K562 (cell line): ENCODE results near the gene ZNF689. TPM values are rescaled to one million over a fixed set of nuclear protein-coding genes. Genes with fewer than 3 reads are reported as not detected.

ENCODE experiments used
- ARID2 ChIP-seq: fragments of 450-650 bp; IDR thresholded peaks from 2 replicates; pipeline ENCODE4 v1.6.1; 2017; ENCODE audit warnings: antibody characterized with exemption, mild to moderate bottlenecking
- BACH1 ChIP-seq: fragments of 200-800 bp; sonication (Bioruptor generic); IDR thresholded peaks from 2 replicates; pipeline ENCODE4 v1.6.1; 2016; ENCODE audit warnings: missing genetic modification characterization, missing compliant biosample characterization
- CCAR2 ChIP-seq: fragments of 200-400 bp; formaldehyde crosslinking; IDR thresholded peaks from 2 replicates; pipeline ENCODE4 v1.6.1; 2017; ENCODE audit warnings: mild to moderate bottlenecking, low read depth, low read length
- CREB1 ChIP-seq, 2 experiments: sonication (generic) in 1 of 2; formaldehyde crosslinking in 1 of 2; IDR thresholded peaks; 2 replicates each; pipeline versions ENCODE4 v1.6.1 to v1.8.0; 2012 to 2022; ENCODE audit warnings: inconsistent platforms in 1 of 2, mild to moderate bottlenecking in 1 of 2, missing genetic modification reagents in 1 of 2, moderate library complexity in 1 of 2
- ELF1 ChIP-seq: fragments of 200-800 bp; sonication (Bioruptor generic); IDR thresholded peaks from 2 replicates; pipeline ENCODE4 v1.6.1; 2016; ENCODE audit warnings: missing genetic modification characterization, missing compliant biosample characterization
- HDAC3 ChIP-seq: fragments of 450-650 bp; IDR thresholded peaks from 2 replicates; pipeline ENCODE4 v1.6.1; 2018; ENCODE audit warnings: borderline replicate concordance, mild to moderate bottlenecking, moderate library complexity; ENCODE audit not compliant: partially characterized antibody
- HDGF ChIP-seq: fragments of 450-650 bp; IDR thresholded peaks from 2 replicates; pipeline ENCODE4 v1.6.1; 2016
- LCOR ChIP-seq: sonication (generic); formaldehyde crosslinking; IDR thresholded peaks from 2 replicates; pipeline ENCODE4 v1.8.0; 2022; ENCODE audit warnings: mild to moderate bottlenecking, missing genetic modification reagents
- MCM7 ChIP-seq, 2 experiments: fragments of 450-650 bp; IDR thresholded peaks; 2 replicates each; pipeline ENCODE4 v1.6.1; 2016 to 2018
- MTA2 ChIP-seq: fragments of 450-650 bp; IDR thresholded peaks from 2 replicates; pipeline ENCODE4 v1.6.1; 2016; ENCODE audit warnings: low read depth
- MYC ChIP-seq, 2 experiments: fragments of 250-450 bp in 1 of 2; sonication (Bioruptor Pico) in 1 of 2; IDR thresholded peaks; 2 replicates each; pipeline versions ENCODE4 v1.5.1 to v1.6.1; 2012 to 2021; ENCODE audit warnings: low read depth in 2 of 2, borderline replicate concordance in 1 of 2, improper control_type of control experiment in 1 of 2, low read length in 1 of 2, mild to moderate bottlenecking in 1 of 2, moderate library complexity in 1 of 2
- NFE2 ChIP-seq: IDR thresholded peaks from 2 replicates; pipeline ENCODE4 v1.6.1; 2014; ENCODE audit warnings: antibody characterized with exemption, low read depth
- POLR2AphosphoS2 ChIP-seq: IDR thresholded peaks from 2 replicates; pipeline ENCODE4 v1.6.1; 2012; ENCODE audit warnings: low read length, improper control_type of control experiment
- RERE ChIP-seq: sonication (generic); formaldehyde crosslinking; IDR thresholded peaks from 2 replicates; pipeline ENCODE4 v1.8.0; 2023; ENCODE audit warnings: missing genetic modification reagents, mild to moderate bottlenecking, borderline replicate concordance
- SREBF1 ChIP-seq: fragments of 150-350 bp; IDR thresholded peaks from 2 replicates; pipeline ENCODE4 v1.6.1; 2014; ENCODE audit warnings: antibody characterized with exemption, low read depth, low read length, borderline replicate concordance
- TARDBP ChIP-seq: fragments of 450-650 bp; IDR thresholded peaks from 2 replicates; pipeline ENCODE4 v1.6.1; 2016
- ZNF121 ChIP-seq: sonication (generic); formaldehyde crosslinking; conservative IDR thresholded peaks from 2 replicates; pipeline ENCODE4 v1.8.0; 2022; ENCODE audit warnings: missing genetic modification reagents
- ZNF217 ChIP-seq: sonication (generic); formaldehyde crosslinking; IDR thresholded peaks from 2 replicates; pipeline ENCODE4 v1.8.0; 2022; ENCODE audit warnings: mild to moderate bottlenecking, missing genetic modification reagents
- ZNF324 ChIP-seq: fragments of 250-450 bp; sonication (Bioruptor Pico); IDR thresholded peaks from 2 replicates; pipeline ENCODE4 v1.4.0; 2020; ENCODE audit warnings: mild to moderate bottlenecking
- ZNF707 ChIP-seq: fragments of 250-450 bp; sonication (Bioruptor Pico); conservative IDR thresholded peaks from 2 replicates; pipeline ENCODE4 v1.8.0; 2022; ENCODE audit warnings: inconsistent platforms, mild to moderate bottlenecking, moderate library complexity
- polyA plus RNA-seq, 8 experiments: library from polyadenylated mRNA; depleted of rRNA in 4 of 8; stranded (reverse) in 5 of 8; unstranded in 3 of 8; fragments of >200 nt; fragmentation: Nextera tagmentation in 2 of 8; fragmentation: Illumina TruSeq in 1 of 8; extraction: Ambion mirVana in 2 of 8; extraction: Trizol in 1 of 8; gene quantifications; 2 replicates each; pipeline versions ENCODE4 v1.2.1 to v1.2.3, GENCODE V29; 2011 to 2014; ENCODE audit warnings: inconsistent platforms in 1 of 8, missing spikeins in 1 of 8
- total RNA-seq, 7 experiments: library from RNA; depleted of rRNA in 6 of 7; stranded (reverse); fragments of >200 nt in 6 of 7; fragmentation: Illumina TruSeq in 2 of 7; extraction: Trizol in 2 of 7; gene quantifications; 2 replicates each; pipeline versions ENCODE4 v1.2.1 to v1.2.3, GENCODE V29; 2011 to 2021; ENCODE audit warnings: low replicate concordance in 1 of 7
- TF ChIP-seq, protein P1 (sequence below): fragments of 450-650 bp; IDR thresholded peaks from 2 replicates; pipeline ENCODE4 v1.6.1; 2017; ENCODE audit warnings: mild to moderate bottlenecking, moderate library complexity
- TF ChIP-seq, protein P2 (sequence below): fragments of 250-450 bp; sonication (Bioruptor Pico); IDR thresholded peaks from 2 replicates; pipeline ENCODE4 v1.8.0; 2021; ENCODE audit warnings: mild to moderate bottlenecking, moderate library complexity

Gene ZNF689
- total and polyA plus RNA-seq, 9 of the 15 experiments (the other 6 are each of a cell fraction or from before 2014, with no cell fraction given): 5.4 to 15.4 (median 10.8) TPM

DNA sequence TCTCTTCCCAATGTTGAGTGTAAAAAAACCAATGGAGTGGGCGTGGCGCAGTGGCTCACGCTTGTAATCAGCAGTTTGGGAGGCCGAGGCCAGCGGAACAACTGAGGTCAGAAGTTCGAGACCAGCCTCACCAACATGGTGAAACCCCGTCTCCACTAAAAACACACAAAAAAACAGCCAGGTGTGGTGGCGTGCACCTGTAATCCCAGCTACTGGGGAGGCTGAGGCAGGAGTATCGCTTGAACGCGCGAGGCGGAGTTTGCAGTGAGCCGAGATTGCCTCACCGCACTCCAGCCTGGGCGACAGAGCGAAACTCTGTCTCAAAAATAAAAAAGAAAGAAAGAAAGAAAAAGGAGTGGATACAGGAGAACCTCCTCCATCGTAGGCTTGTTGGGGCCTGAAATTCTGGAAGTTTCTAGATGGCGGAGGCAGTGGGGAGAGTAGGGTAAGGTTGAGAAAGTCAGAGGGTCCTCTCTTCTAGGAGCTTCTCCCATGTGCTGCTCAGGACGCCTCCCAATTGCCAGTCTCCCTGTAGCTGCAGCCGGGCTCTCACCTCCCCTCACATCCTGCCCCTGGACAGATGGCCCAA lies 51.3 kb downstream of the ZNF689 start (continued):
- TF ChIP-seq SREBF1: no peak
- no peak for TF ChIP-seq CREB1 (IDR thresholded peaks at IDR 0.05)
- TF ChIP-seq CREB1 (CRISPR knock-in tag; IDR thresholded peaks at IDR 0.05): 0 out of 2 replicates have a peak, but pooled peaks have one; percentile 34
- TF ChIP-seq ZNF121 (CRISPR knock-in tag): no peak
- TF ChIP-seq CCAR2: no peak
- no peak for TF ChIP-seq NFE2
- TF ChIP-seq MYC (IDR thresholded peaks at IDR 0.05; ENCODE audit: low read depth, low read length): no peak
- no peak for TF ChIP-seq MYC (CRISPR knock-in tag; IDR thresholded peaks at IDR 0.05; ENCODE audit: borderline replicate concordance, low read depth)
- TF ChIP-seq RERE (CRISPR knock-in tag): no peak
- TF ChIP-seq ZNF217 (CRISPR knock-in tag): no peak
- no peak for TF ChIP-seq ZNF707 (CRISPR knock-in tag)
- no peak for TF ChIP-seq MCM7 (IDR thresholded peaks at IDR 0.05)
- TF ChIP-seq, protein P1, sequence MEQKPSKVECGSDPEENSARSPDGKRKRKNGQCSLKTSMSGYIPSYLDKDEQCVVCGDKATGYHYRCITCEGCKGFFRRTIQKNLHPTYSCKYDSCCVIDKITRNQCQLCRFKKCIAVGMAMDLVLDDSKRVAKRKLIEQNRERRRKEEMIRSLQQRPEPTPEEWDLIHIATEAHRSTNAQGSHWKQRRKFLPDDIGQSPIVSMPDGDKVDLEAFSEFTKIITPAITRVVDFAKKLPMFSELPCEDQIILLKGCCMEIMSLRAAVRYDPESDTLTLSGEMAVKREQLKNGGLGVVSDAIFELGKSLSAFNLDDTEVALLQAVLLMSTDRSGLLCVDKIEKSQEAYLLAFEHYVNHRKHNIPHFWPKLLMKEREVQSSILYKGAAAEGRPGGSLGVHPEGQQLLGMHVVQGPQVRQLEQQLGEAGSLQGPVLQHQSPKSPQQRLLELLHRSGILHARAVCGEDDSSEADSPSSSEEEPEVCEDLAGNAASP: no peak
- TF ChIP-seq ELF1 (tag): peak; percentile 29; the same call in 1 of the 2 replicates
- no peak for TF ChIP-seq MTA2
- peak; percentile 96 for TF ChIP-seq LCOR
- no peak for TF ChIP-seq HDAC3
- peak; percentile 8; the same call in 1 of the 2 replicates for TF ChIP-seq ARID2
- no peak for TF ChIP-seq HDGF
- no peak for TF ChIP-seq BACH1 (tag)
- no peak for TF ChIP-seq POLR2AphosphoS2
- TF ChIP-seq ZNF324 (CRISPR knock-in tag): no peak
- no peak for TF ChIP-seq TARDBP
- TF ChIP-seq, protein P2, sequence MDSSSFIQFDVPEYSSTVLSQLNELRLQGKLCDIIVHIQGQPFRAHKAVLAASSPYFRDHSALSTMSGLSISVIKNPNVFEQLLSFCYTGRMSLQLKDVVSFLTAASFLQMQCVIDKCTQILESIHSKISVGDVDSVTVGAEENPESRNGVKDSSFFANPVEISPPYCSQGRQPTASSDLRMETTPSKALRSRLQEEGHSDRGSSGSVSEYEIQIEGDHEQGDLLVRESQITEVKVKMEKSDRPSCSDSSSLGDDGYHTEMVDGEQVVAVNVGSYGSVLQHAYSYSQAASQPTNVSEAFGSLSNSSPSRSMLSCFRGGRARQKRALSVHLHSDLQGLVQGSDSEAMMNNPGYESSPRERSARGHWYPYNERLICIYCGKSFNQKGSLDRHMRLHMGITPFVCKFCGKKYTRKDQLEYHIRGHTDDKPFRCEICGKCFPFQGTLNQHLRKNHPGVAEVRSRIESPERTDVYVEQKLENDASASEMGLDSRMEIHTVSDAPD (CRISPR knock-in tag): no peak
